Measurements from ENCODE around the gene SLC25A24.
"Not testable (repeated sequence)": the region's sequence is repeated elsewhere in the genome, so short reads cannot be mapped to it uniquely, and the experiment has no call there.

The SLC25A24 gene

DNA sequence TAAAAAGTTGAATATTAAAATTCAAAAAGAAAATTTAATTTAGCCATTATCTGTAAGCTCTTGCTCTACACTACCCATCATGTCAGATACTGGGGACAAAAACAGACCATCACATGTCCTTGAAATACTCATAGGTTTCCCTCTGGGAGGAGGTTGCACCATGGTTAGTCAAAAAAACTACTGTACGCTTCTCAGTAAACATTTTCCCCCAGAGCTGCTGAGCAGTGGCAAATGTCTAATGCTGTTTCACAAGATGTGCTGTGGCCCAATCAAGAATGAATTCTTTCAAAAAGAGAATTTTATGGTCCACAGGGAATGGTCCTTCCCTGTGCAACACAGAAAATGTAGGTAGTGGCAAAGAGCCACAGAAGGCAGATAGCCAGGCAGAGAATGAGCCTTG lies 6.1 kb downstream of the SLC25A24 start:
- no peak for DNase-seq

DNA sequence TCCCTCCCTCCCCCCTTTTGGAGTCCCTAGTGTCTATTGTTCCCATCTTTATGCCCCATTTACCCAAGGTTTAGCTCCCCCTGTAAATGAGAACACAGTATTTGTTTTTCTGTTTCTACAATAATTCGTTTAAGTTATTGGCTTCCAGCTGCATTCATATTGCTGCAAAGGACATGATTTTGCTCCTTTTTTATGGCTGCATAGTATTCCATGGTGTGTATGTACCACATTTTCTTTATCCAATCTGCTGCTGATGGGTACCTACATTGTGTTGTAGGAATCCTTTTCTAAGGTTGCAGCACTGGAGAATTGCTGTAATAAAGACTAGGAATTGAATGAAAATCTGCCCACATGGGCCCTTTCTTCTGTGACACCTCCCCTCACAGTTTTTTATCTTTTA lies 6.8 kb downstream of the SLC25A24 start:
- no peak for DNase-seq

DNA sequence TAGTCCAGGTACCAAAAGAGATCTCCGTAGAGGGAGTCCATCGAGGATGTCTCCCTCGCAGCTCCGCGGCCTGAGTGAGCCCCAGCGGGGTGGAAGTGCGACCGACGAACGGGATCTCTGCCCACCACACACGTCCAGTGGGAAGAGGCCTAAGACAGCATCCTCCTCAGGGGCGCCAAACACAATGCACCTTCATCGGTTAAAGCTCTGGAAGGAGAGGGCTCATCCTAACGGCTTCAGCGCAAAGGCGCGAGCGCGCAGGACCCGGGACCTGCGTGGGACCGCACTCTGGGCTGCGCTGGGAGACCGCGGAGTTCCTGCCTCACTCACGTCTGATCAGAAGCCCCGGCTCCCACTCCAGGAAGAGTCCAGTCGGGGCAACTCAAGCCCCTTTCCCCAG lies 7.6 kb downstream of the SLC25A24 start:
- DNase-seq = no peak

DNA sequence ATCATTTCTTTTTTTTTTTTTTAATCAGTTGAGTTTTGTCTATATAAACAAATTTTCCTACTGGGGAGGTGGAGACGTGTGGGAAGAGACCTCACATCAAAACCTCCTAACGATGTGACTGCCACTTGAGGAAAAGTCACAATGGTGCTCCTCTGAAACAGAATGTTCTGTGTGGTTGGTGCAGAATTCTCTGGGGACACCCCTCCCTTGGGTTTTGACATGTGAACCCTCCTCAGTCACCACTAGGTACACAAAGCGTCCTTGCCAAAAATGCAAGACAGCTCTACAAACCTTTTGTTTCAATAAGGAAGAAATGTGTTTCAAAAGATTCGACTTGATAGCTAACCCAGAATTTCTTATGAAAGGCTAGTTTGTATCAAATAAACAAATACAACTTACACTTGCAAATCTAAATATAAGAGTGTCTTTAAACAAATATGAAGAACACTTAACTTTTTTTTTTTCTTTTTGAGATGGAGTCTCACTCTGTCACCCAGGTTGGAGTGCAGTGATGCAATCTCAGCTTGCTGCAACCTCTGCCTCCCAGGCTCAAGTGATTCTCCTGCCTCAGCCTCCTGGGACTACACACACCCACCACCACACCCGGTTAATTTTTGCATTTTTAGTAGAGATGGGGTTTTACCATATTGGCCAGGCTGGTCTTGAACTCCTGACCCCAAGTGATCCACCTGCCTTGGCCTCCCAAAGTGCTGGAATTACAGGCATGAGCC lies 9.3 kb downstream of the SLC25A24 start:
- no peak for DNase-seq

DNA sequence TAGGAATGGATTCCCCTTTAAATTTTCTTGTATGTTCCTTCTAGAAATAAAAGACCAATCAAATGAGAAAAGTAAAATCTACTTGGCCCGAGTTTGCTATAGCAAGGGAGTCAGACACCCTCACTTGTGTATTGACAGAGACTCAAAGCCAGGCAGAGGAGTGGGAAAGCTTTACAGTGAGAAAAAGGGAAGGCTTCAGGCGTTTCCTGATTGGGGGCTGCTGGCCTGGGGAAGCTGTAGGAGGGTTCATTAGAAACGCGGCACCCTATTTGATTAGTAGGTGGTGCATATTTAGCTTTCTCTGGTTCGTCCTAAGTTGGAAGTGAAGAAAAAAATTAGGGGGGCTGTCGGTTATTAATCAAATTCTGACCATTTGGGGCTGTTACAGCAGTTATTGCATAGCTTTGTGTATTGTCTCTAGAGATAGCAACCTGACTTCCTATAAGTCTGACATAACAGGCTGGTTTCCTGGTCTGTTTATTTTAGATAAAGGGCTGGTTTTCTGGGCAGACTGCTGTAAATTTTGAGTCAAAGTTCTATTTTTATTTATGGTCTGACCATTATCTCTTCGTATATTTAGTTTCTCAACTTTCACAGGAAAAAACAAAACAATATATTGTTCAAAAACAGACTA lies 10.0 kb downstream of the SLC25A24 start:
- DNase-seq = no peak

DNA sequence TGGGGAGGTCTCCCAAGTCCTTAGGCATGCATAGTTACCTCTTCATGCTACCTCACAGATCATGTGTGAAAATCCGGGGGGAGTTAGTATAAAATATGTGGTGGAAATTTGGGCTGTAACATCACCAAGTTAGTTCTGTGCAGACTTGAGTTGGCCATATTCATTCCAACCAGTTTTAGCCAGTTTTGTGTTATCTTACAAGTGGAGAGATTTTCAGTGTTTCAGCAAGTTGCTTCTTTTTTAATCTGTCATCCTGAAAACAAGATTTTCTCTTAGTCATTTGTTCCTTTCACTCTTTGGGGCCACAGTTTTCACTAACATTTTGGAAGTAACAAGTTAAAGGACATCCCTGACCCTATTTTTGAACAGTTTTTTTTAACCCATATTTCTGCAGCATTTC lies 11.3 kb downstream of the SLC25A24 start:
- no peak for DNase-seq

DNA sequence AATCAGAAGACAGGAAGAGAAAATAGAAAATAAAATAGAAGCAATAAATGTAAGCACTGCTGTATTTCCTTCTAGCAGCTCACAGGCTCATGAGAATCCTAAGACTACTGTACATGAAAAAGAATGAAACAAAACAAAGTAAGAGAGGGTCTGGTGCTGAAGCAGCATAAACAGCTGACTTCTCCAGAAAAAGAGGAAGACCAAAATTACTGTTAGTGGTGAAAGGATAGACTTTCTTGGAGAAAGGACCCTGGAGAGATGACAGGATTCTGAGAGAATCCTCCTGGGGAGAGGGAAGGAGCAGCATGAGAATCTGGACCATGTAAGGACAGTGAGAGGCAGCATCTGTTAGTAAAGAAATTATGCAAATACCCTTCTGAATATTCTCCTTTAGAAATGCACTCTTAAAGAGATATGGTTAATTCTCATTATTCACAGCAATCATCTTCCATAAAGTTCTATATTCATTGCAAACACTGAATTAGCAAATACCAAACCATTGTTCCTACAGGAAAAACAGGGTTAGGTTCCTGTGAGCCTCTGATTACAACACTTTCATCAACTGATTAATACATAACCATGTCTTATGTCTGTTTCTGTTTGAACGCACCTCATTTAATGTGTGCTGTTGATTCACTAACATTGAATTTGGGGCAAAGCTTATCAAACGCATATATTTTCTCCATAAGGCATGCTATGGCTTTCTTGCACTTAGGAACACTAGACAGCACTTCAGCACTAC lies 17.0 kb downstream of the SLC25A24 start:
- no peak for DNase-seq

DNA sequence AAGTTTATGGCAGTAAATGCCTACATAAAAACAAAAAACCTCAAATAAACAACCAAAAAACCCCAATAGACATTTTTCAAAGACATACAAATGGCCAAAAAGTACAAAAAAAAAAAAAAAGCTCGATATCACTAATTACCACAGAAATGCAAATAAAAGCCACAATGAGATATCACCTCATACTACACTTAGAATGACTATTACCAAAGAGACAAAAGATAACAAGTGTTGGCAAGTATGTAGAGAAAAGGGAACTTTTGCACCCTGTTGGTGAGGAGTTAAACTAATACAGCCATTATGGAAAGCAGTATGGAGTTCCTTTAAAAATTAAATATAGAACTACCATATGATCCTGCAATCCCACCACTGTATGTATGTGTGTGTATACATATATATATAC lies 21.1 kb downstream of the SLC25A24 start:
- no peak for DNase-seq

DNA sequence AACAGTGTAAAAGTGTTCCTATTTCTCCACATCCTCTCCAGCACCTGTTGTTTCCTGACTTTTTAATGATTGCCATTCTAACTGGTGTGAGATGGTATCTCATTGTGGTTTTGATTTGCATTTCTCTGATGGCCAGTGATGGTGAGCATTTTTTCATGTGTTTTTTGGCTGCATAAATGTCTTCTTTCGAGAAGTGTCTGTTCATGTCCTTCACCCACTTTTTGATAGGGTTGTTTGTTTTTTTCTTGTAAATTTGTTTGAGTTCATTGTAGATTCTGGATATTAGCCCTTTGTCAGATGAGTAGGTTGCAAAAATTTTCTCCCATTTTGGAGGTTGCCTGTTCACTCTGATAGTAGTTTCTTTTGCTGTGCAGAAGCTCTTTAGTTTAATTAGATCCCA lies 37.7 kb downstream of the SLC25A24 start:
- DNase-seq = not testable (repeated sequence)

DNA sequence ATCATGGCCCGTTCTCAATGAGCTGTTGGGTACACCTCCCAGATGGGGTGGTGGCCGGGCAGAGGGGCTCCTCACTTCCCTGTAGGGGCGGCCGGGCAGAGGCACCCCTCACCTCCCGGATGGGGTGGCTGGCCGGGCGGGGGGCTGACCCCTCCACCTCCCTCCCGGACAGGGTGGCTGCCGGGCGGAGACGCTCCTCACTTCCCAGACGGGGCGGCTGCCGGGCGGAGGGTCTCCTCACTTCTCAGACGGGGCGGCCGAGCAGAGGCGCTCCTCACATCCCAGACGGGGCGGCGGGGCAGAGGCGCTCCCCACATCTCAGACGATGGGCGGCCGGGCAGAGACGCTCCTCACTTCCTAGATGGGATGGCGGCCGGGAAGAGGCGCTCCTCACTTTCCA lies 40.2 kb downstream of the SLC25A24 start:
- not testable (repeated sequence) for DNase-seq

DNA sequence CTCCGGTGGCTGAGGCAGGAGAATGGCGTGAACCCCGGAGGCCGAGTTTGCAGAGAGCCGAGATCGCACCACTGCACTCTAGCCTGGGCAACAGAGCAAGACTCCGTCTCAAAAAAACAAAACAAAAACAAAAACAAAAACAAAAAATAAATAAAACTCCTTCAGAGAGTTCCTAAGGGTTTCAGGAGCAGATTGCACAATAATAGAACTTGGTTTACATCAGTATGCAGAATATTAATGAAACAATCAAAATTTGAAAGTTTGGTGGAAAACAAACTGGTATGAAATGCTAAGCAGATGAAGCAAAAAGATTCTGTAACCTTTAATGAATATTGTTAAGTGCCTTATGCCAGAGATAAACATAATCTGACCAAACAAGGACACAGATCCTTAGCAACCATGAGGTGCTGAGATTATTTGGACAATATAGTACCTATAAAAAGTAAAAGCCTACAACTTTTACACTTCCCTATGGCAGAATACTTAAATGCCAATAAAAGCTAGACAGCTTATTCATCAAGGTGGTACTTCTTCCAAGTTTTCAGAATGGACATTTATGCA lies 41.2 kb downstream of the SLC25A24 start:
- DNase-seq = no peak

DNA sequence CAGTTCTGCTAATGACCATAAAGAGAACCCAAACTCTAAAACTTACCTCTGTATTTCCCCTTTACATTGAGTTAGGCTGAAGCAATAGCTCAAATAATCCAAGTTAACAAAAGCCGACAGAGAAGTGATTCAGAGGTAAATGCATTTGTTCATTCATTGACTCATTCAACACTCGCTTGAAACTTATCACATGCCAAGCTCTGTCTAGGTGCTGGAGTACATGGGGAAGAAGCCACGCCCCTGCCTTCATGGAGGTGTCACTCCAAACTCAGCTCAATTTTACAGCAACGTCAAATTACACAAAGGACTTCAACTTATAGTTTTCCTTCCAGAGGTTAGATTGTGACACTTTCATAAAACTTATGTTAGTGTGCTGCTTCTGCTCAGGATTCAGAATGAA lies 45.8 kb downstream of the SLC25A24 start:
- DNase-seq = no peak

DNA sequence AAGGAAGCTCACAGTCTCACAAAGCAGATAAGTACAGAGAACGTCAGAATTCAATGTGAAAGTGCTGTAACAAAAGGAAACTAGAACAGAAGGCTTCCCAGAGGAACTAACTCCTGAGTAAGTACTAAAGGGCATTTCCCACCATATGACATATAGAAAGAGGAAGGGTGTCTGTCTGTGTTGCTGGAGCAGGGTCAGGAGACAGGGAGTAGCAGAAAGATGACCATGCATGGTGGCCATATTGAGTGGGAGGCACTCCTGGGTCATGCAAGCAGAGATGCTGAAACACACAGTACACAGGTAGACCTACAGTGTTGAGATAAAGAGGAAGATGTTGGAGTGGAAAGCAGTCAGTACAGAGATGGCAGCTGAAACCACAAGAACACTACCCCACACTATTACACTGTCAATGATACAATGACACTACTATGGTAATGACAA lies 47.3 kb downstream of the SLC25A24 start:
- DNase-seq = no peak

DNA sequence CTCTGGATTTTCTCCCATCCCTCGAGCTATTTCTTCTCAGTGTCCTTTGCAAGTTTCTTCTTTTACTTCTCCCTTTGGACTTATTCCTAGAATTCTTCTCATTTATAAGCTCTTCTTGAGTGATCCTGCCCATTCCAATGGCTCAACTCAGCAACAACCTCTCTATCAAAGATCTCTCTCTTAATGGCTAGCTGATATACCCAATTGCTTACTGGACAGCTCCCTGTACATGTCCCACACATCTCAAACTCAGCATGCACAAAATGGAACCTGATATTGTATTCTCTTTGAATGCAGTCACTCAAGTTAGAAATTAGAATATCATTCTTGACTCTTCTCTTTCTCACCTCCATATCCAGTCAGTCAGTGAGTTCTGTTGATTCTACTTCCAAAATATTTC lies 48.6 kb downstream of the SLC25A24 start:
- DNase-seq = no peak

DNA sequence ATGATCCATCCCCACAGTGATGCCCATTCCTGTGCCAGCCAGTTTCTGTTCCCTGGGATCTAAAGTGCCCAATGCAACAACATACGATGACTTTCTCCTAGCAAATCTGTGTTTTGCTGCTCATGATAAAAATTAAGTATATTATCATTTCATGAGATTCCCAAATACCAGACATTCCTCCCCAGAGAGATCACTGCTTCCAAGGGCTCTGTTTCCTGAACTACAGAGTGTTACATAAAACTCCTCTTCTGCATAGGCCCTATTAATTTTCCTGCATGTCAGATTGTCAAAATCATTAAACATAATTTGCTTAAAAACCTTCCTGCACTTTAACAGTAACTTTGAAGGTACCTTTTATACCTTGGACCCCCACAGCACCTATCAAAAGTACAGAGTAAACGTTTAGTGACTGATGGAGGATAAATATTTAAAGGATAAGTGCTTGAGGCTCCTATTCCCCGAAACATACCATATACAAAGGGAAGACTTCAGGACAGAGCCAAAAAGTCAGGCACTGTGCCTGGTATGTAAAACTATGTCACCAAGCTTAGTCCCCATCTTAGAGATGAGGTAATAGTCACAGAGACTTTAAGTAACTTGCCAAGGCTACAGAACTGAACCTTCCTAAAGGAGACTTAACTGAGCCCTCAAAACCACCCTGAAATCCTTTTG lies 50.2 kb downstream of the SLC25A24 start:
- DNase-seq = no peak

DNA sequence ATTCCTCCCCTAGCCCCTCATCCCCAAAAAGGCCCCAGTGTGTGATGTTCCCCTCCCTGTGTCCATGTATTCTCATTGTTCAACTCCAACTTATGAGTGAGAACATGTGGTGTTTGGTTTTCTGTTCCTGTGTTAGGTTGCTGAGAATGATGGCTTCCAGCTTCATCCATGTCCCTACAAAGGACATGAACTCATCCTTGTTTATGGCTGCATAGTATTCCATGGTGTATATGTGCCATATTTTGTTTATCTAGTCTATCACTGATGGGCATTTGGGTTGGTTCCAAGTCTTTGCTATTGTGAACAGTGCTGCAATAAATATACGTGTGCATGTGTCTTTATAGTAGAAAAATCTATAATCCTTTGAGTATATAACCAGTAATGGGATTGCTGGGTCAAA lies 55.6 kb downstream of the SLC25A24 start:
- not testable (repeated sequence) for DNase-seq

DNA sequence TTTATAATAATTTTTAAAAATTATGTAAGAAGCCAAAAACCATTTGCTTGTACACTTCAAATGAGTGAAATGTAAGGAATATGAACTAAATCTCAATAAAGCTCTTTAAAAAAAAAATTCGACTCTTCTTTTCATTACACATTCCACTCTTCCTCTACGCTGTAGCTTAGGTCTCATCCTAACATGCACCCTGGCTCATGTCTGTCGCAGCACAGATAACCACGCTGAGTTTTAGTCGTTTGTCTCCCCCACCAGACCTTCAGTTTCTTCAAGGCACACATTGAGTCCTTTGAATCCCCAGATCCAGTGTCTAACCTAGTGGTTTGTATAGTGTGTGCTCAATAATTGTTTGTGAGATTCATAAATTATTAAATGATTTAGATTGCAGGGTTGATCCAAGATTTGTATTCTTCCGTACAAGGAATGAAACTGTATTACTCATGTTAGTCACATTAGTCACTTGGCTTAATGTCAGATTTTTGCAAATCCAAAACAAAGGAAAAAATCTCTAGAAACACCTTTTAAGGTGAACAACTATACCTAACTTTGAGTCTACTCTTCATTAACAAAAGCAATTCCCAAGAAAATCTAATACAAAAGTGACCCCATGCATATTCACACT lies 57.3 kb downstream of the SLC25A24 start:
- no peak for DNase-seq

DNA sequence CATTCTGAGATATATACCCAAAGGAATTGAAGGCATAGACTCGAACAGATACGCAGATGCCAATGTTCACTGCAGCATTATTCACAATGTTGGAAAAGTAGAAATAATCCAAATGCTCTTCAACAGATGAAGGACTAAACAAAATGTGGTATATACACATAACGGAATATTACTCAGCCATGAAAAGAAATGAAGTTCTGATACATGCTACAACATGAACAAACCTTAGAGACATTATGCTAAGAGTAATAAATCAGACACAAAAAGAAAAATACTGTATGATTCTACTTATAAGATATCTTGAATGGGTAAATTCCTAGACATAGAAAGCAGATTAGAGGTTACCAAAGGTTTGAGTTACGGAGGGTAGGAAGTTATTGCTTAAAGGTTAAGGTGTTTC lies 57.9 kb downstream of the SLC25A24 start:
- no peak for DNase-seq

DNA sequence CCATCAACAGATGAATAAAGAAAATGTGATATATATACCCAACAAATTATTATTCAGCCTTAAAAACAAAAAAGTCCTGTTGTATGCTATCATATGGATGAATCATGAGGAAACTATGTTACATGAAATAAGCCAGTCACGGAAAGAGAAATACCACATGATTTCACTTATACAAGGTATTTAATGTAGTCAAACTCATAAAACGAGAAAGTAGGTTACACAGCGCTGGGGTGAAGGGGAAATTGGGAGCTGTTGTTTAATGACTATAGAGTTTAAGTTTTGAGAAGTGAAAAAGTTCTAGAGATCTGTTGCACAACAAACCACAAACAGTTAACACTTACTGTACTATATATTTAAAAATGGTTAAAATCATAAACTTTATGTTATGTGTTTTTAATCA lies 58.5 kb downstream of the SLC25A24 start:
- no peak for DNase-seq

DNA sequence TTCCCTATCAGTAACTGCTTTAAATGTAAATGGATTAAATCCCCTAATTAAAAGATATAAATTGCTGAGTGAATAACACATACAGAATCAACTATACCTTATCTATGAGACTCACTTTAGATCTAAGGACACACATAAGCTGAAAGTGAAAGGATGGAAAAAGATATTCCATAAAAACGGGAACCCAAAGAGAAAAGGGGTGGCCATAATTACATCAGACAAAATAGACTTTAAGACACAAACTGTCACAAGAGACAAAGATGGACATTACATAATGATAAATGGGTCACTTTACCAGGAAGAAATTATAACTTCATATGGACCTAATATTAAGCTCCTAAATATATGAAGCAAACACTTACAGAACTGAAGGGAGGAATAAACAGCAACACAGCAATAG lies 59.2 kb downstream of the SLC25A24 start:
- DNase-seq = no peak

DNA sequence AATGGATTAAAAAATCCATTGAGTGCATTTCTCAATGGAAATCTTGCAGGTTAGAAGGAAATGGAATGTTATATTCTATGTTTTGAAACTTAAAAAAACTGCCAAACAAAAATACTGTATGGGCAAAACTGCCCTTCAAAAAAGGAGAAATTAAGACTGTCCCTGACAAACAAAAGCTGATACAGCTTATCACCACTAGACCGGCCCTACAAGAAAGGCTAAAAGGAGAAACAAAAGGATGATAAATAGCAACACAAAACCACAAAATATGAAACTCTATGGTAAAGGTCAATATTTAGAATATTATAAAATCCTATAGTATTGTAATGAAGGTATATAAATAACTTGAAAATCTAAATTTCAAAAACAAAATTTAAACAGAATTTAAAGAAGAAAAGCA lies 60.0 kb downstream of the SLC25A24 start:
- no peak for DNase-seq

DNA sequence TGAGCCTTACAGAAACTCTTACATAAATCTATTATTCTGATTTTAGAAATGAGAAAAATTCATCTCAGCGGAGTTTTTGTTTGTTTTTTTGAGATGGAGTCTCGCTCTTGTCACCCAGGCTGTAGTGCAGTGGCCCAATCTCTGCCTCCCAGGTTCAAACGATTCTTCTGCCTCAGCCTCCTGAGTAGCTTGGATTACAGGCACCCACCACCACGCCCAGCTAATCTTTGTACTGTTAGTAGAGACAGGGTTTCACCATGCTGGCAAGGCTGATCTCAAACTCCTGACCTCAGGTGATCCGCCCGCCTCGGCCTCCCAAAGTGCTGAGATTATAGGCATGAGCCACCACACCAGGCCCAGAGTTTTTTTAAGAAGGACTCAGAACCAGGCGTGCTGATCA lies 60.6 kb downstream of the SLC25A24 start:
- not testable (repeated sequence) for DNase-seq

DNA sequence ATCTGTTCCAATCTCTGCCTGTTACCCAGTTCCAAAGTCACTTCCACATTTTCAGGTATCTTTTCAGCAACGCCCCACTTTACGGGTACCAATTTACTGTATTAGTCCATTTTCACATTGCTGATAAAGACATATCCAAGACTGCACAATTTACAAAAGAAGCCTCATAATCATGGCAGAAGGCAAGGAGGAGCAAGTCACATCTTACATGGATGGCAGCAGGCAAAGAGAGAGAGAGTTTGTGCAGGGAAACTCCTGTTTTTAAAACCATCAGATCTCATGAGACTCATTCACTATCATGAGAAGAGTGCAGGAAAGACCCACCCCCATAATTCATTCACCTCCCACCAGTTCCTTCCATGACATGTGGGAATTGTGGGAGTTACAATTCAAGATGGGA lies 67.0 kb downstream of the SLC25A24 start:
- not testable (repeated sequence) for DNase-seq

Data from CD4-positive, alpha-beta T cell treated with Interleukin-10 for 1 hour (primary cell).